Measurements from ENCODE around the gene CIB4. TPM values are rescaled to one million over a fixed set of nuclear protein-coding genes. Genes with fewer than 3 reads are reported as not detected.

CIB4 gene
- total and polyA plus RNA-seq, 9 of the 15 experiments (the other 6 are each of a cell fraction or from before 2014, with no cell fraction given): not detected

DNA sequence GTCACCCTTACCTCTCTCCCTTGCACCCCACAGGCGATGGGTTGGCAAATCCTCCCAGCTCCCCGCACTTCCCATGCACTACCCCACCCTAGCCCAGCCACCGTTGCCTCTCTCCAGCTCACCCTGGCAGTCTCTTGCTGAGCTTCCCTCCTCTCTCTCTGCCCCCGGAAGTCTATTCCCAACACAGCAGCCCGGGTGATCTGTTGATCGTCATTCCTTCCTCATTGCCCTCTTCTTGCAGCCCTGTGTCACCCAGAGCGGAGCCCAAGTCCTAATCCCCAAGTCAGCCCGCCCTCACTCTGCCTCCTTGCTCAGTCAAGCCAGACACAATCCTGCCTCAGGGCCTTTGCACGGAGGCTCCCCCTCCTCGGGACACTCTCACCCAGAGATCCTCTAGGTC lies 55.2 kb downstream of the CIB4 start:
- Histone ChIP-seq H4K20me1 (replicated peaks; ENCODE audit: control insufficient read depth, insufficient read depth, low read length) (0 out of 2 replicates have a peak, but pooled peaks cover 9% of the 10 kb centered on the region), H3K4me1 (replicated peaks in 1 of 2; ENCODE audit: control insufficient read depth in 2 of 2, insufficient read depth in 2 of 2, low read length in 2 of 2) (no peaks in the 10 kb centered on the region; a peak in 2 of 5 replicates), H3K36me3 (ENCODE audit: control insufficient read depth, insufficient read depth, low read length) (no peaks in the 10 kb centered on the region), H3K79me2 (ENCODE audit: control insufficient read depth, insufficient read depth, low read length) (no peaks in the 10 kb centered on the region), H3K9ac (ENCODE audit: insufficient read depth in 1 of 2, low read depth in 2 of 2, low read length in 2 of 2) (no peak overlapping the region), H3K9me1 (ENCODE audit: control insufficient read depth, insufficient read depth, low read length) (no peaks in the 10 kb centered on the region), H2AFZ (ENCODE audit: low read depth, low read length) (no peak overlapping the region), H3K27ac (ENCODE audit: extremely low read depth, low read depth, low read length) (no peak overlapping the region), H3K4me2 (ENCODE audit: insufficient read depth, low read length) (no peak overlapping the region), H3K4me3 (no peak overlapping the region), H3K9me3 (replicated peaks; ENCODE audit: control insufficient read depth, insufficient read depth, low read depth, low read length) (no peaks in the 10 kb centered on the region), H3K27me3 (ENCODE audit: control insufficient read depth in 2 of 2, insufficient read depth in 2 of 2, low read length in 2 of 2) (peaks cover 42 to 74% of the 10 kb centered on the region in 2 experiments)
- ChIA-PET POLR2A (interaction anchor here (1.0 to 1.2 kb wide), 2 partner anchors 11 to 44 kb away, joined by 4 read pairs; no protein-coding TSS in a partner anchor), CTCF (ENCODE audit: low intra/inter-chr PET ratio) (no interaction called here)
- intact Hi-C loops (cut with micrococcal nuclease) (no loop called here), in situ Hi-C loops (cut with MboI) (no loop called here)
- BruUV-seq (replicated peaks): no TSS peak
- TF ChIP-seq DDX20 (tag; IDR thresholded peaks at IDR 0.05; ENCODE audit: low read depth): no peak
- no peak for TF ChIP-seq ZNF146 (CRISPR knock-in tag; IDR thresholded peaks at IDR 0.05; ENCODE audit: unreplicated experiment)
- 0% methylated on average over 9 of the region's 10 CpGs for WGBS (ENCODE audit: insufficient coverage, low coverage, missing lambda C conversion rate)
- ATAC-seq (no peak), FAIRE-seq (no peak), DNase-seq (ENCODE audit: extremely low read depth in 1 of 4, low spot score in 3 of 4) (no peak)

DNA sequence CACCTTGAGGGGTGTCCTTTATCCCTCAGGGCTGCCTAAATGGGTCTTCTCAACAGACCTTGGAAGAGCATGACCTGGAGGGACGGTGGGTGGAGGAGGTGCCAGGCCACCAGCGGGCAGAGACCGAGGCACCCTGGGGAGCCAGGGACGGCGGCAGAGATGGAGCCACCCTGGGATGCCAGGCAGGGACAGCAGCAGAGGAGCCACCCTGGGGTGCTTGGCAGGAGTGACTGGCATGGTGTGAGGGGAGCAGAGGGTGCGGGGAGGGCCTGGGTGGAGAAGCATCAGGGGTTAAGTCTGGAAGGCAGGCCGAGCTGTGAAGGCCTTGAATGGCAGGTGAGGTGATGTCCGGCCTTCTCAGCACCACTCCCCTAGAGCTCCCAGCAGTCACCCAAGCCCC lies 56.1 kb downstream of the CIB4 start:
- DNase-seq (ENCODE audit: extremely low read depth in 1 of 4, low spot score in 3 of 4): no peak
- Histone ChIP-seq H3K9ac (ENCODE audit: insufficient read depth in 1 of 2, low read depth in 2 of 2, low read length in 2 of 2) (no peak overlapping the region), H3K9me3 (replicated peaks; ENCODE audit: control insufficient read depth, insufficient read depth, low read depth, low read length) (no peaks in the 10 kb centered on the region), H3K79me2 (ENCODE audit: control insufficient read depth, insufficient read depth, low read length) (no peaks in the 10 kb centered on the region), H3K9me1 (ENCODE audit: control insufficient read depth, insufficient read depth, low read length) (no peaks in the 10 kb centered on the region), H3K4me3 (no peak overlapping the region), H3K27ac (ENCODE audit: extremely low read depth, low read depth, low read length) (no peak overlapping the region), H3K27me3 (ENCODE audit: control insufficient read depth in 2 of 2, insufficient read depth in 2 of 2, low read length in 2 of 2) (peaks cover 42 to 74% of the 10 kb centered on the region in 2 experiments), H3K4me1 (replicated peaks in 1 of 2; ENCODE audit: control insufficient read depth in 2 of 2, insufficient read depth in 2 of 2, low read length in 2 of 2) (no peaks in the 10 kb centered on the region), H4K20me1 (replicated peaks; ENCODE audit: control insufficient read depth, insufficient read depth, low read length) (0 out of 2 replicates have a peak, but pooled peaks cover 9% of the 10 kb centered on the region), H2AFZ (ENCODE audit: low read depth, low read length) (no peak overlapping the region), H3K36me3 (ENCODE audit: control insufficient read depth, insufficient read depth, low read length) (no peaks in the 10 kb centered on the region), H3K4me2 (ENCODE audit: insufficient read depth, low read length) (no peak overlapping the region)
- ATAC-seq: no peak
- no peak for FAIRE-seq
- no TSS peak for BruUV-seq (replicated peaks)
- 1% methylated on average over 8 of the region's 8 CpGs for WGBS (ENCODE audit: insufficient coverage, low coverage, missing lambda C conversion rate)
- in situ Hi-C loops (cut with MboI) (no loop called here), intact Hi-C loops (cut with micrococcal nuclease) (no loop called here)
- POLR2A ChIA-PET: interaction anchor here (1.2 kb wide), 1 partner anchor 12 kb away, joined by 4 read pairs; no protein-coding TSS in a partner anchor
- CTCF ChIA-PET (ENCODE audit: low intra/inter-chr PET ratio): interaction anchor here (0.6 kb wide), 1 partner anchor 11 kb away, joined by 3 read pairs; no protein-coding TSS in a partner anchor
- TF ChIP-seq, protein P1, sequence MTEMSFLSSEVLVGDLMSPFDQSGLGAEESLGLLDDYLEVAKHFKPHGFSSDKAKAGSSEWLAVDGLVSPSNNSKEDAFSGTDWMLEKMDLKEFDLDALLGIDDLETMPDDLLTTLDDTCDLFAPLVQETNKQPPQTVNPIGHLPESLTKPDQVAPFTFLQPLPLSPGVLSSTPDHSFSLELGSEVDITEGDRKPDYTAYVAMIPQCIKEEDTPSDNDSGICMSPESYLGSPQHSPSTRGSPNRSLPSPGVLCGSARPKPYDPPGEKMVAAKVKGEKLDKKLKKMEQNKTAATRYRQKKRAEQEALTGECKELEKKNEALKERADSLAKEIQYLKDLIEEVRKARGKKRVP (CRISPR knock-in tag; IDR thresholded peaks at IDR 0.05): no peak
- TF ChIP-seq NR1H2 (CRISPR knock-in tag; IDR thresholded peaks at IDR 0.05) (no peak), SIN3A (IDR thresholded peaks at IDR 0.05; ENCODE audit: borderline replicate concordance in 2 of 2, control insufficient read depth in 1 of 2, low read depth in 2 of 2, low read length in 2 of 2) (no peak), EP400 (IDR thresholded peaks at IDR 0.05) (no peak), CBX5 (IDR thresholded peaks at IDR 0.05; ENCODE audit: borderline replicate concordance, low read depth) (no peak), ETV6 (IDR thresholded peaks at IDR 0.05; ENCODE audit: borderline replicate concordance in 1 of 2, low read depth in 2 of 2, low read length in 1 of 2) (no peak), ETV6 (CRISPR knock-in tag; IDR thresholded peaks at IDR 0.05; ENCODE audit: borderline replicate concordance) (no peak), TEAD2 (tag; IDR thresholded peaks at IDR 0.05) (no peak), XRCC3 (IDR thresholded peaks at IDR 0.05) (no peak), BRF1 (IDR thresholded peaks at IDR 0.05; ENCODE audit: borderline replicate concordance, extremely low read depth, insufficient read length) (no peak), PHB (CRISPR knock-in tag; IDR thresholded peaks at IDR 0.05) (no peak)
- TF ChIP-seq, protein P2, sequence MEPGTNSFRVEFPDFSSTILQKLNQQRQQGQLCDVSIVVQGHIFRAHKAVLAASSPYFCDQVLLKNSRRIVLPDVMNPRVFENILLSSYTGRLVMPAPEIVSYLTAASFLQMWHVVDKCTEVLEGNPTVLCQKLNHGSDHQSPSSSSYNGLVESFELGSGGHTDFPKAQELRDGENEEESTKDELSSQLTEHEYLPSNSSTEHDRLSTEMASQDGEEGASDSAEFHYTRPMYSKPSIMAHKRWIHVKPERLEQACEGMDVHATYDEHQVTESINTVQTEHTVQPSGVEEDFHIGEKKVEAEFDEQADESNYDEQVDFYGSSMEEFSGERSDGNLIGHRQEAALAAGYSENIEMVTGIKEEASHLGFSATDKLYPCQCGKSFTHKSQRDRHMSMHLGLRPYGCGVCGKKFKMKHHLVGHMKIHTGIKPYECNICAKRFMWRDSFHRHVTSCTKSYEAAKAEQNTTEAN (CRISPR knock-in tag; IDR thresholded peaks at IDR 0.05): no peak
